ENCODE results near the gene NUSAP1.

GRCh38 chr15:41416742-41417417, 84.2 kb downstream of the NUSAP1 start, which contains the start of gene RTF1:
- TF ChIP-seq BACH2 (CRISPR knock-in tag; IDR thresholded peaks at IDR 0.05; ENCODE audit: borderline replicate concordance) (no peak), ZFP30 (CRISPR knock-in tag; IDR thresholded peaks at IDR 0.05) (no peak)

All from SK-N-SH treated with all-trans-retinoic acid at 6 μM for 48 hours (cell line).